IMR-90 (cell line): ENCODE data around the gene TIAM1. TPM values are rescaled to one million over a fixed set of nuclear protein-coding genes. Genes with fewer than 3 reads are reported as not detected.

ENCODE experiments used
- ATAC-seq: fragments of 200-7000 bp; cut with Tn5 transposase; 2 replicates; pipeline ENCODE4 v1.9.1; 2020; ENCODE audit warnings: low read depth, mild to moderate bottlenecking, moderate library complexity
- BruUV-seq: library from RNA; stranded (reverse); fragments of 400-500 nt; replicated peaks from 2 replicates; lab custom pipeline; 2021; lab: Mats Ljungman, UMichigan
- CTCF ChIA-PET: fragments of 300-600 bp; formaldehyde crosslinking; extraction: SDS; loops from one replicate; lab custom pipeline; 2021; ENCODE audit warnings: antibody characterized with exemption; lab: Yijun Ruan, JAX
- POLR2A ChIA-PET: fragments of 300-600 bp; sonication (Branson Sonifier 250); formaldehyde crosslinking; loops from one replicate; lab custom pipeline; 2022; ENCODE audit warnings: antibody characterized with exemption; ENCODE audit not compliant: unreplicated experiment; lab: Charles Lee
- DNase-seq: peaks from one replicate; pipeline ENCODE4 v3.0.0; 2013
- H2AFZ ChIP-seq: replicated peaks from 2 replicates; pipeline ENCODE3; 2013; ENCODE audit warnings: low read length, mild to moderate bottlenecking; ENCODE audit not compliant: poor library complexity
- H2AK5ac ChIP-seq: 2 replicates; pipeline ENCODE4 v1.6.1; 2013; ENCODE audit warnings: low read depth, low read length, inconsistent platforms
- H2AK9ac ChIP-seq: replicated peaks from 2 replicates; pipeline ENCODE3; 2013; ENCODE audit warnings: mild to moderate bottlenecking, low read depth, low read length, moderate library complexity; ENCODE audit not compliant: poor library complexity
- H2BK120ac ChIP-seq: 2 replicates; pipeline ENCODE4 v1.6.1; 2013; ENCODE audit warnings: low read depth, low read length, inconsistent platforms
- H2BK15ac ChIP-seq: 3 replicates; pipeline ENCODE4 v1.6.1; 2013; ENCODE audit warnings: low read depth, low read length, inconsistent platforms
- H2BK20ac ChIP-seq: 2 replicates; pipeline ENCODE4 v1.6.1; 2013; ENCODE audit warnings: low read depth, mild to moderate bottlenecking, inconsistent platforms, low read length, moderate library complexity
- H2BK5ac ChIP-seq: 2 replicates; pipeline ENCODE4 v1.6.1; 2013; ENCODE audit warnings: mild to moderate bottlenecking, low read depth, low read length, inconsistent platforms; ENCODE audit not compliant: poor library complexity, severe bottlenecking
- H3K14ac ChIP-seq: replicated peaks from 2 replicates; pipeline ENCODE4 v1.6.1; 2013; ENCODE audit warnings: low read depth, low read length, inconsistent platforms
- H3K18ac ChIP-seq: 2 replicates; pipeline ENCODE4 v1.6.1; 2013; ENCODE audit warnings: low read depth, low read length, control low read depth
- H3K23ac ChIP-seq: 2 replicates; pipeline ENCODE4 v1.6.1; 2013; ENCODE audit warnings: low read depth, low read length, inconsistent platforms
- H3K27ac ChIP-seq: 2 replicates; pipeline ENCODE4 v1.5.1; 2013; ENCODE audit warnings: mild to moderate bottlenecking, control low read depth, low read length; ENCODE audit not compliant: insufficient read depth
- H3K27me3 ChIP-seq: 2 replicates; pipeline ENCODE4 v1.6.1; 2013; ENCODE audit warnings: low read length; ENCODE audit not compliant: control insufficient read depth, insufficient read depth
- H3K36me3 ChIP-seq: 2 replicates; pipeline ENCODE4 v1.6.1; 2013; ENCODE audit warnings: low read length, mixed read lengths; ENCODE audit not compliant: control insufficient read depth, insufficient read depth
- H3K4ac ChIP-seq: 2 replicates; pipeline ENCODE4 v1.6.1; 2013; ENCODE audit warnings: low read depth, low read length, inconsistent platforms
- H3K4me1 ChIP-seq: 2 replicates; pipeline ENCODE4 v1.6.1; 2013; ENCODE audit warnings: low read length, mixed read lengths; ENCODE audit not compliant: control insufficient read depth, insufficient read depth
- H3K4me2 ChIP-seq: 2 replicates; pipeline ENCODE4 v1.6.1; 2013; ENCODE audit warnings: low read depth, mild to moderate bottlenecking, control low read depth, low read length, moderate library complexity
- H3K4me3 ChIP-seq: 2 replicates; pipeline ENCODE4 v1.5.1; 2013; ENCODE audit warnings: low read depth, mild to moderate bottlenecking, control low read depth, low read length, moderate library complexity; ENCODE audit not compliant: insufficient read depth
- H3K56ac ChIP-seq: 2 replicates; pipeline ENCODE4 v1.6.1; 2013; ENCODE audit warnings: low read length, inconsistent platforms; ENCODE audit not compliant: insufficient read depth; ENCODE audit errors: extremely low read depth
- H3K79me1 ChIP-seq, 2 experiments: 2 replicates each; pipeline ENCODE4 v1.6.1; 2013; ENCODE audit warnings: low read length in 2 of 2, inconsistent platforms in 1 of 2, low read depth in 1 of 2
- H3K9ac ChIP-seq: 2 replicates; pipeline ENCODE4 v1.6.1; 2013; ENCODE audit warnings: low read depth, low read length, control low read depth
- H3K9me1 ChIP-seq: 2 replicates; pipeline ENCODE4 v1.6.1; 2013; ENCODE audit warnings: low read length, inconsistent platforms; ENCODE audit not compliant: insufficient read depth
- H3K9me3 ChIP-seq: 2 replicates; pipeline ENCODE4 v1.6.1; 2013; ENCODE audit warnings: low read length; ENCODE audit not compliant: control insufficient read depth, insufficient read depth
- H4K20me1 ChIP-seq: 2 replicates; pipeline ENCODE4 v1.6.1; 2013; ENCODE audit warnings: low read length, inconsistent platforms; ENCODE audit not compliant: insufficient read depth
- H4K5ac ChIP-seq: 2 replicates; pipeline ENCODE4 v1.6.1; 2013; ENCODE audit warnings: mild to moderate bottlenecking, low read depth, low read length, control low read depth
- H4K8ac ChIP-seq, 2 experiments: 2 replicates each; pipeline ENCODE4 v1.6.1; 2013; ENCODE audit warnings: low read depth in 2 of 2, low read length in 2 of 2, control low read depth in 1 of 2, inconsistent platforms in 1 of 2
- H4K91ac ChIP-seq: 2 replicates; pipeline ENCODE4 v1.6.1; 2013; ENCODE audit warnings: low read depth, low read length, inconsistent platforms; ENCODE audit not compliant: insufficient read depth
- BHLHE40 ChIP-seq: fragments of 150-350 bp; IDR thresholded peaks from 2 replicates; pipeline ENCODE4 v1.6.1; 2016; ENCODE audit warnings: mild to moderate bottlenecking, low read depth, low read length
- CEBPB ChIP-seq: IDR thresholded peaks from 2 replicates; pipeline ENCODE4 v1.6.1; 2012; ENCODE audit warnings: low read depth, low read length, improper control_type of control experiment
- CHD1 ChIP-seq: IDR thresholded peaks from 2 replicates; pipeline ENCODE4 v1.6.1; 2012; ENCODE audit warnings: low read depth, low read length, improper control_type of control experiment
- FOS ChIP-seq: fragments of 150-350 bp; IDR thresholded peaks from 2 replicates; pipeline ENCODE4 v1.6.1; 2016; ENCODE audit warnings: low read depth, low read length
- MAFK ChIP-seq: IDR thresholded peaks from 2 replicates; pipeline ENCODE4 v1.6.1; 2012; ENCODE audit warnings: low read depth, low read length, improper control_type of control experiment
- MXI1 ChIP-seq: IDR thresholded peaks from 2 replicates; pipeline ENCODE4 v1.6.1; 2012; ENCODE audit warnings: low read depth, mild to moderate bottlenecking, low read length, moderate library complexity, borderline replicate concordance
- NFE2L2 ChIP-seq: fragments of 150-350 bp; IDR thresholded peaks from 2 replicates; pipeline ENCODE4 v1.6.1; 2016; ENCODE audit warnings: low read depth, mild to moderate bottlenecking, low read length
- POLR2A ChIP-seq: IDR thresholded peaks from 2 replicates; pipeline ENCODE4 v1.6.1; 2012; ENCODE audit warnings: mild to moderate bottlenecking, low read depth, low read length
- RAD21 ChIP-seq: IDR thresholded peaks from 2 replicates; pipeline ENCODE4 v1.6.1; 2012; ENCODE audit warnings: low read length, improper control_type of control experiment
- RCOR1 ChIP-seq: IDR thresholded peaks from 2 replicates; pipeline ENCODE4 v1.6.1; 2012; ENCODE audit warnings: mild to moderate bottlenecking, low read length, improper control_type of control experiment; ENCODE audit not compliant: insufficient replicate concordance
- RFX5 ChIP-seq: IDR thresholded peaks from 2 replicates; pipeline ENCODE4 v1.8.0; 2012; ENCODE audit warnings: low read depth, mild to moderate bottlenecking, low read length, moderate library complexity
- WGBS, 2 experiments: methylation state at CpG; one replicate each; pipeline versions ENCODE4 v1.1.5 to v1.1.7; 2013; ENCODE audit warnings: missing lambda C conversion rate in 2 of 2; ENCODE audit not compliant: insufficient read length in 1 of 2; ENCODE audit errors: extremely low coverage in 2 of 2; 5-methylcytosine and 5-hydroxymethylcytosine counted together
- dilution Hi-C: fragments of 300-500 bp; cut with HindIII; formaldehyde crosslinking; loops from one replicate; pipeline ENCODE4 v1.14.3; 2018; ENCODE audit warnings: low sequenced_read_pairs; ENCODE audit not compliant: unreplicated experiment
- in situ Hi-C: fragments of 300-500 bp; cut with MboI; formaldehyde crosslinking; loops from 3 replicates; pipeline ENCODE4 v1.14.3; 2019; ENCODE audit warnings: low sequenced_read_pairs, inconsistent platforms, mixed read lengths
- intact Hi-C: fragments of 100-400 bp; cut with micrococcal nuclease; formaldehyde crosslinking; loops from 2 replicates; pipeline ENCODE4 v1.10.0; 2022
- polyA plus RNA-seq, 3 experiments: library from polyadenylated mRNA; depleted of rRNA; stranded (reverse); fragments of >200 nt; gene quantifications; 2 replicates each; pipeline ENCODE4 v1.2.3, GENCODE V29; 2012; ENCODE audit warnings: low replicate concordance in 1 of 3
- total RNA-seq: library from RNA; depleted of rRNA; stranded (reverse); fragments of >200 nt; gene quantifications from 2 replicates; pipeline ENCODE4 v1.2.3, GENCODE V29; 2012
- TF ChIP-seq, protein P1 (sequence below): fragments of 150-350 bp; IDR thresholded peaks from 2 replicates; pipeline ENCODE4 v1.6.1; 2017; ENCODE audit warnings: mild to moderate bottlenecking, antibody characterized with exemption, low read length, low read depth
- TF ChIP-seq, protein P2 (sequence below): fragments of 150-350 bp; IDR thresholded peaks from 2 replicates; pipeline ENCODE4 v1.6.1; 2016; ENCODE audit warnings: low read depth, mild to moderate bottlenecking, low read length, moderate library complexity, borderline replicate concordance
- TF ChIP-seq, protein P3 (sequence below): conservative IDR thresholded peaks from 2 replicates; pipeline ENCODE4 v1.5.1; 2012; ENCODE audit warnings: mild to moderate bottlenecking, low read depth, low read length, improper control_type of control experiment

TIAM1 gene
- total and polyA plus RNA-seq, 2 of the 4 experiments (the other 2 are of a cell fraction) = 2.9 to 9.3 TPM

DNA sequence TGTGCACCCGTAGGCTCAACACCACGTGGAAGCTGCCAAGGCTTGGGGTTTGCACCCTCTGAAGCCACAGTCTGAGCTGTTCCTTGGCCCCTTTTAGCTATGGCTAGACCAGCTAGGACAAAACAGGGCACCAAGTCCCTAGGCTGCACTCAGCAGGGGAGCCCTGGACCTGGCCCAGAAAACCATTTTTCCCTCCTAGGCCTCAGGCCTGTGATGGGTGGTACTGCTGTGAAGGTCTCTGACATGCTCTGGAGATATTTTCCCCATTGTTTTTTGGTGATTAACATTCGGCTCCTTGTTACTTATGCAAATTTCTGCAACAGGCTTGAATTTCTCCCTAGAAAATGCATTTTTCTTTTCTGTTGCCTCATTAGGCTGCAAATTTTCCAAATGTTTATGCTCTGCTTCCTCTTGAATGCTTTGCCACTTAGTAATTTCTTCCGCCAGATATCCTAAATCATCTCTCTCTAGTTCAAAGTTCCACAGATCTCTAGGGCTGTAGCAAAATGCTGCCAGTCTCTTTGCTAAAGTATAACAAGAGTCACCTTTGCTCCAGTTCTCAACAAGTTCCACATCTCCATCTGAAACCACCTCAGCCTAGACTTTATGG lies 236.8 kb downstream of the TIAM1 start:
- in situ Hi-C loops = no loop called here
- DNase-seq = peak; percentile 25
- no peak overlapping the region for H3K23ac ChIP-seq
- CTCF ChIA-PET = interaction anchor here (2.1 kb wide), 1 partner anchor 474 kb away, joined by 6 read pairs; no protein-coding TSS in a partner anchor
- no peak overlapping the region; the same call in 1 of the 2 replicates for H3K9ac ChIP-seq
- H4K8ac ChIP-seq = peak overlapping the region; percentile 27 to 40
- H4K20me1 ChIP-seq = no peaks in the 10 kb centered on the region
- intact Hi-C loops = no loop called here
- H3K4me1 ChIP-seq = peaks cover 6% of the 10 kb centered on the region
- peak; percentile 55 for ATAC-seq
- H4K5ac ChIP-seq = no peak overlapping the region; the same call in 1 of the 2 replicates
- no peaks in the 10 kb centered on the region for H3K79me1 ChIP-seq
- H2BK20ac ChIP-seq = 0 out of 2 replicates have a peak overlapping the region, but pooled peaks have one; percentile 49
- H4K91ac ChIP-seq = 0 out of 2 replicates have a peak overlapping the region, but pooled peaks have one; percentile 66
- dilution Hi-C loops = no loop called here
- no peak overlapping the region for H3K56ac ChIP-seq
- no peak overlapping the region for H3K14ac ChIP-seq
- peak overlapping the region; percentile 67 for H3K27ac ChIP-seq
- H3K36me3 ChIP-seq = no peaks in the 10 kb centered on the region
- POLR2A ChIA-PET = no interaction called here
- H3K9me1 ChIP-seq = 0 out of 2 replicates have a peak, but pooled peaks cover 3% of the 10 kb centered on the region
- H3K4ac ChIP-seq = peak overlapping the region; percentile 40; the same call in 1 of the 2 replicates
- peak overlapping the region; percentile 60; the same call in 1 of the 2 replicates for H3K4me2 ChIP-seq
- no TSS peak for BruUV-seq
- no peak overlapping the region for H2AK5ac ChIP-seq
- no peaks in the 10 kb centered on the region for H3K9me3 ChIP-seq
- H2BK5ac ChIP-seq = no peak overlapping the region
- TF ChIP-seq CHD1 = no peak
- no peak for TF ChIP-seq MAFK
- TF ChIP-seq CEBPB = no peak
- TF ChIP-seq, protein P1, sequence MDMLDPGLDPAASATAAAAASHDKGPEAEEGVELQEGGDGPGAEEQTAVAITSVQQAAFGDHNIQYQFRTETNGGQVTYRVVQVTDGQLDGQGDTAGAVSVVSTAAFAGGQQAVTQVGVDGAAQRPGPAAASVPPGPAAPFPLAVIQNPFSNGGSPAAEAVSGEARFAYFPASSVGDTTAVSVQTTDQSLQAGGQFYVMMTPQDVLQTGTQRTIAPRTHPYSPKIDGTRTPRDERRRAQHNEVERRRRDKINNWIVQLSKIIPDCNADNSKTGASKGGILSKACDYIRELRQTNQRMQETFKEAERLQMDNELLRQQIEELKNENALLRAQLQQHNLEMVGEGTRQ = no peak
- TF ChIP-seq BHLHE40 = no peak
- TF ChIP-seq, protein P2, sequence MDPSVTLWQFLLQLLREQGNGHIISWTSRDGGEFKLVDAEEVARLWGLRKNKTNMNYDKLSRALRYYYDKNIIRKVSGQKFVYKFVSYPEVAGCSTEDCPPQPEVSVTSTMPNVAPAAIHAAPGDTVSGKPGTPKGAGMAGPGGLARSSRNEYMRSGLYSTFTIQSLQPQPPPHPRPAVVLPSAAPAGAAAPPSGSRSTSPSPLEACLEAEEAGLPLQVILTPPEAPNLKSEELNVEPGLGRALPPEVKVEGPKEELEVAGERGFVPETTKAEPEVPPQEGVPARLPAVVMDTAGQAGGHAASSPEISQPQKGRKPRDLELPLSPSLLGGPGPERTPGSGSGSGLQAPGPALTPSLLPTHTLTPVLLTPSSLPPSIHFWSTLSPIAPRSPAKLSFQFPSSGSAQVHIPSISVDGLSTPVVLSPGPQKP = no peak
- no peak for TF ChIP-seq MXI1
- TF ChIP-seq RCOR1 = no peak
- TF ChIP-seq RFX5 = no peak
- TF ChIP-seq POLR2A = no peak
- TF ChIP-seq, protein P3, sequence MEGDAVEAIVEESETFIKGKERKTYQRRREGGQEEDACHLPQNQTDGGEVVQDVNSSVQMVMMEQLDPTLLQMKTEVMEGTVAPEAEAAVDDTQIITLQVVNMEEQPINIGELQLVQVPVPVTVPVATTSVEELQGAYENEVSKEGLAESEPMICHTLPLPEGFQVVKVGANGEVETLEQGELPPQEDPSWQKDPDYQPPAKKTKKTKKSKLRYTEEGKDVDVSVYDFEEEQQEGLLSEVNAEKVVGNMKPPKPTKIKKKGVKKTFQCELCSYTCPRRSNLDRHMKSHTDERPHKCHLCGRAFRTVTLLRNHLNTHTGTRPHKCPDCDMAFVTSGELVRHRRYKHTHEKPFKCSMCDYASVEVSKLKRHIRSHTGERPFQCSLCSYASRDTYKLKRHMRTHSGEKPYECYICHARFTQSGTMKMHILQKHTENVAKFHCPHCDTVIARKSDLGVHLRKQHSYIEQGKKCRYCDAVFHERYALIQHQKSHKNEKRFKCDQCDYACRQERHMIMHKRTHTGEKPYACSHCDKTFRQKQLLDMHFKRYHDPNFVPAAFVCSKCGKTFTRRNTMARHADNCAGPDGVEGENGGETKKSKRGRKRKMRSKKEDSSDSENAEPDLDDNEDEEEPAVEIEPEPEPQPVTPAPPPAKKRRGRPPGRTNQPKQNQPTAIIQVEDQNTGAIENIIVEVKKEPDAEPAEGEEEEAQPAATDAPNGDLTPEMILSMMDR = no peak
- no peak for TF ChIP-seq NFE2L2
- TF ChIP-seq FOS = no peak
- no peak for TF ChIP-seq RAD21
- H3K4me3 ChIP-seq = no peak overlapping the region
- H2BK15ac ChIP-seq = no peak overlapping the region
- H3K18ac ChIP-seq = peak overlapping the region; percentile 68; the same call in 1 of the 2 replicates
- no peak overlapping the region for H2AK9ac ChIP-seq
- no peaks in the 10 kb centered on the region for H3K27me3 ChIP-seq
- no peak overlapping the region for H2AFZ ChIP-seq
- WGBS, 2 experiments = 50% methylated on average over 3 of the region's 4 CpGs; no CpG with 5 or more reads in 1 of the 2 experiments
- H2BK120ac ChIP-seq = peak overlapping the region; percentile 59; the same call in 1 of the 2 replicates
